Measurements from ENCODE around the gene SKIL.

The SKIL gene

GRCh38 chr3:170437696-170438407 lies 80.3 kb downstream of the SKIL start:
- no peak for DNase-seq (ENCODE audit: low read depth)

- DNase-seq (ENCODE audit: low read depth), result no peak
These were observed 81.3 kb downstream of the SKIL start for GRCh38 chr3:170438836-170439235.

GRCh38 chr3:170440344-170440743 lies 82.8 kb downstream of the SKIL start:
- no peak for DNase-seq (ENCODE audit: low read depth)

GRCh38 chr3:170441412-170441811 lies 83.9 kb downstream of the SKIL start:
- no peak for DNase-seq (ENCODE audit: low read depth)

GRCh38 chr3:170442947-170443346 lies 85.4 kb downstream of the SKIL start:
- no peak for DNase-seq (ENCODE audit: low read depth)

GRCh38 chr3:170443457-170443856 lies 85.9 kb downstream of the SKIL start:
- no peak for DNase-seq (ENCODE audit: low read depth)

Data from CMK (cell line).